H1 (cell line): ENCODE results near the gene PGA5.
"Not testable (repeated sequence)": the region's sequence is repeated elsewhere in the genome, so short reads cannot be mapped to it uniquely, and the experiment has no call there.

Source experiments
- ATF2 ChIP-seq: IDR thresholded peaks from 2 replicates; pipeline ENCODE4 v1.6.1; 2012; ENCODE audit warnings: low read length, inconsistent platforms
- ATF3 ChIP-seq: IDR thresholded peaks from 2 replicates; pipeline ENCODE4 v1.6.1; 2011; ENCODE audit warnings: low read depth, mild to moderate bottlenecking, low read length; ENCODE audit not compliant: insufficient read depth
- CTCF ChIP-seq, 3 experiments: IDR thresholded peaks; 1 replicate in 2 of 3; 2 replicates in 1 of 3; pipeline versions ENCODE4 v1.5.1 to v1.6.1; 2011; ENCODE audit warnings: low read length in 3 of 3, mild to moderate bottlenecking in 3 of 3, inconsistent platforms in 2 of 3, low read depth in 1 of 3, moderate library complexity in 1 of 3; ENCODE audit not compliant: insufficient read depth in 1 of 3; ENCODE audit errors: control extremely low read depth in 1 of 3
- EZH2 ChIP-seq: fragments of 200-600 bp; sonication (generic); IDR thresholded peaks from 2 replicates; pipeline ENCODE4 v1.7.1; 2012; ENCODE audit warnings: low read depth, mild to moderate bottlenecking, moderate library complexity, low read length, inconsistent platforms; ENCODE audit not compliant: severe bottlenecking
- FOSL1 ChIP-seq: IDR thresholded peaks from 2 replicates; pipeline ENCODE4 v1.6.1; 2011; ENCODE audit warnings: mild to moderate bottlenecking, low read depth, low read length, moderate library complexity; ENCODE audit not compliant: insufficient read depth
- JUND ChIP-seq: IDR thresholded peaks from 2 replicates; pipeline ENCODE4 v1.6.1; 2011; ENCODE audit warnings: mild to moderate bottlenecking, improper control_type of control experiment, low read length
- KDM5A ChIP-seq: fragments of 200-600 bp; IDR thresholded peaks from 2 replicates; pipeline ENCODE4 v1.7.1; 2012; ENCODE audit warnings: mild to moderate bottlenecking, low read length, inconsistent platforms, mixed read lengths
- MAX ChIP-seq: IDR thresholded peaks from 2 replicates; pipeline ENCODE4 v1.6.1; 2012; ENCODE audit warnings: inconsistent platforms
- POLR2A ChIP-seq, 2 experiments: IDR thresholded peaks; 1 replicate in 1 of 2; 2 replicates in 1 of 2; pipeline ENCODE4 v1.6.1; 2011; ENCODE audit warnings: low read depth in 2 of 2, low read length in 2 of 2, mild to moderate bottlenecking in 2 of 2; ENCODE audit errors: control extremely low read depth in 1 of 2
- RAD21 ChIP-seq, 2 experiments: IDR thresholded peaks in 1 of 2; conservative IDR thresholded peaks in 1 of 2; 2 replicates each; pipeline ENCODE4 v1.6.1; 2011; ENCODE audit warnings: low read depth in 2 of 2, low read length in 2 of 2, improper control_type of control experiment in 1 of 2, inconsistent platforms in 1 of 2, mild to moderate bottlenecking in 1 of 2, moderate library complexity in 1 of 2
- SIN3A ChIP-seq, 2 experiments: IDR thresholded peaks in 1 of 2; conservative IDR thresholded peaks in 1 of 2; 2 replicates each; pipeline ENCODE4 v1.6.1; 2011 to 2012; ENCODE audit warnings: low read length in 2 of 2, improper control_type of control experiment in 1 of 2, low read depth in 1 of 2, mild to moderate bottlenecking in 1 of 2
- SUZ12 ChIP-seq: fragments of 200-600 bp; sonication (generic); IDR thresholded peaks from 2 replicates; pipeline ENCODE4 v1.6.1; 2012; ENCODE audit warnings: mild to moderate bottlenecking, inconsistent platforms, low read length, moderate library complexity, mixed read lengths
- YY1 ChIP-seq: IDR thresholded peaks from 2 replicates; pipeline ENCODE4 v1.6.1; 2011; ENCODE audit warnings: low read depth, mild to moderate bottlenecking, low read length
- ZNF274 ChIP-seq: IDR thresholded peaks from 2 replicates; pipeline ENCODE4 v1.7.0; 2012; ENCODE audit warnings: low read length, borderline replicate concordance; ENCODE audit errors: extremely low read depth

GRCh38 chr11:61252332-61252731 is 11.4 kb downstream of the PGA5 start:
- TF ChIP-seq KDM5A; CTCF (IDR thresholded peaks at IDR 0.05; ENCODE audit: control extremely low read depth in 1 of 3, insufficient read depth in 1 of 3, low read depth in 1 of 3, low read length in 3 of 3); EZH2; POLR2A (IDR thresholded peaks at IDR 0.05; ENCODE audit: control extremely low read depth in 1 of 2, low read depth in 2 of 2, low read length in 2 of 2); ZNF274; JUND; RAD21 (IDR thresholded peaks at IDR 0.05 in 1 of 2, conservative IDR thresholded peaks at IDR 0.05 in 1 of 2; ENCODE audit: low read depth in 2 of 2, low read length in 2 of 2); SUZ12; ATF2; MAX; ATF3; SIN3A (conservative IDR thresholded peaks at IDR 0.05 in 1 of 2, IDR thresholded peaks at IDR 0.05 in 1 of 2; ENCODE audit: low read depth in 1 of 2, low read length in 2 of 2); YY1; FOSL1: not testable (repeated sequence)
